GM12873 (cell line): Measurements from ENCODE around the gene GFOD1.

Source experiments
- TF ChIP-seq, protein P1 (sequence below): IDR thresholded peaks from 2 replicates; pipeline ENCODE4 v1.5.1; 2012; ENCODE audit warnings: low read depth, mild to moderate bottlenecking, moderate library complexity, low read length, control low read depth; ENCODE audit not compliant: insufficient read depth; ENCODE audit errors: missing control alignments

Gene GFOD1

DNA sequence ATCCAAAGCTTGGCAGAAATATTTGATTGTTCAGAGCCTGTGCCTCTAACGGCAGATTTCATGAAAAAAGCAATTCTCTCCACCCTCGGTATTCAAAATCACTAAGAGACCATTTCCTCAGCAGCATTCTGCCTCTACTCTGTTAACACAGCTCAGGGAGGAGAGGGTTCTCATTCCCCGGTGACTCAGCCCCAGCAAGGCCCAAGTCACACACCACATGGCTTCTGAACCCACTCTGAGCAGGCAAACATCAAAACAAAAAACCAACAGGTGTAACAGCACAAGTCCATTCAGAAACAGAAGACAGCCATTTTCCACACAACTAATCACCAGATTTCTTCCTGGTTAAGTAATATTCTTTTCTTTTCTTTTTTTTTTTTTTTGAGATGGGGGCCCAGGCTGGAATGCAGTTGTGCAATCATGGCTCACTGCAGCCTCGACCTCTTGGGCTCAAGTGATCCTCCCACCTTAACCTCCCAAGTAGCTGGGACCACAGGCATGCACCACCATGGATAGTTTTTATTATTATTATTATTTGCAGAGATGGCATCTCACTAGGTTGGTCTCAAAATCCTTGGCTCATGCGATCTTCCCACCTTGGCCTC is 55.4 kb downstream of the GFOD1 start:
- TF ChIP-seq, protein P1, sequence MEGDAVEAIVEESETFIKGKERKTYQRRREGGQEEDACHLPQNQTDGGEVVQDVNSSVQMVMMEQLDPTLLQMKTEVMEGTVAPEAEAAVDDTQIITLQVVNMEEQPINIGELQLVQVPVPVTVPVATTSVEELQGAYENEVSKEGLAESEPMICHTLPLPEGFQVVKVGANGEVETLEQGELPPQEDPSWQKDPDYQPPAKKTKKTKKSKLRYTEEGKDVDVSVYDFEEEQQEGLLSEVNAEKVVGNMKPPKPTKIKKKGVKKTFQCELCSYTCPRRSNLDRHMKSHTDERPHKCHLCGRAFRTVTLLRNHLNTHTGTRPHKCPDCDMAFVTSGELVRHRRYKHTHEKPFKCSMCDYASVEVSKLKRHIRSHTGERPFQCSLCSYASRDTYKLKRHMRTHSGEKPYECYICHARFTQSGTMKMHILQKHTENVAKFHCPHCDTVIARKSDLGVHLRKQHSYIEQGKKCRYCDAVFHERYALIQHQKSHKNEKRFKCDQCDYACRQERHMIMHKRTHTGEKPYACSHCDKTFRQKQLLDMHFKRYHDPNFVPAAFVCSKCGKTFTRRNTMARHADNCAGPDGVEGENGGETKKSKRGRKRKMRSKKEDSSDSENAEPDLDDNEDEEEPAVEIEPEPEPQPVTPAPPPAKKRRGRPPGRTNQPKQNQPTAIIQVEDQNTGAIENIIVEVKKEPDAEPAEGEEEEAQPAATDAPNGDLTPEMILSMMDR, result no peak

DNA sequence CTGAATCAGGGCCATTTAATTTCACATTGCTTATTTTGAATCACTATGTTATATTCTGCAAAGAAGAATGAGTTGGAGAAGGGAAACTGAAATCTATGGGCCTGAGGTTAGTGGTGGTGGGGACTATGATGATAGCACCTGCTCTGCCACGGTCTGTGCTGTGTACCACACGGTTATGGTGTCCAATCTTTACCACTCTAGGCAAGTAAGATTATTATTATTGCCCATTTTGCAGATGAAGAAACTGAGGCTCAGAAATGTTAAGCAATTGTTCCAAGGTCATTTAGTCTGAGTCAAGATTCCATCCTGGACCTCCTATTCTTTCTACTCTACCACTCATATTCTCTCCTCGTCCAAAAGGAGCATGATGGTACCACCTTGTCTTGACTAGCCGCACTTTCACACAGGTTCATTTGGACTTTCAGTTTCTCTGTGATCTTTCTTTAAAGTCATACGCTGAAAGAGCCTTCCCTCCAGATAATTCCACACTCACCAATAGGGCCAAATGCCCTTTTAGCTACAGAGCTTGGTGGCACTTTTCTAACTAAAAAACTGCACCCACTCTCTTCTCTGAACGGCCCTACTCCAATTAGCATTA is 56.2 kb downstream of the GFOD1 start:
- TF ChIP-seq, protein P1, result no peak

DNA sequence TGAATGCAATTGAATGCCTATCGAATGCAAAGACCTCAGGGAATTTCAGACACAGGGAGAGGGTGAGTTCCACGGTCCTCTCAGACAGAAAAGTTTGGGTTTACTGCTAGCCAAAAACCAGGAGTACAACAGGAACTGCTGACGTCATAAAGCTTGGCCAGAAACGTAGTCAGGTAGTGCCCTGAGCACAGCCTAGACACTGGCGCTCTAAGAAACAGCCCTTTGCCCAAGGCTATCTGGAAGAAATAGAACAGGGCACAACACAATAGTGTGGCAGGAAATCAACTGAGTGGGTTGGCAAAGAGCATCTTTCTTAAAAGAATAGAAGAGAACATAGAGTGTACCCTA is 58.0 kb downstream of the GFOD1 start:
- TF ChIP-seq, protein P1, result no peak

DNA sequence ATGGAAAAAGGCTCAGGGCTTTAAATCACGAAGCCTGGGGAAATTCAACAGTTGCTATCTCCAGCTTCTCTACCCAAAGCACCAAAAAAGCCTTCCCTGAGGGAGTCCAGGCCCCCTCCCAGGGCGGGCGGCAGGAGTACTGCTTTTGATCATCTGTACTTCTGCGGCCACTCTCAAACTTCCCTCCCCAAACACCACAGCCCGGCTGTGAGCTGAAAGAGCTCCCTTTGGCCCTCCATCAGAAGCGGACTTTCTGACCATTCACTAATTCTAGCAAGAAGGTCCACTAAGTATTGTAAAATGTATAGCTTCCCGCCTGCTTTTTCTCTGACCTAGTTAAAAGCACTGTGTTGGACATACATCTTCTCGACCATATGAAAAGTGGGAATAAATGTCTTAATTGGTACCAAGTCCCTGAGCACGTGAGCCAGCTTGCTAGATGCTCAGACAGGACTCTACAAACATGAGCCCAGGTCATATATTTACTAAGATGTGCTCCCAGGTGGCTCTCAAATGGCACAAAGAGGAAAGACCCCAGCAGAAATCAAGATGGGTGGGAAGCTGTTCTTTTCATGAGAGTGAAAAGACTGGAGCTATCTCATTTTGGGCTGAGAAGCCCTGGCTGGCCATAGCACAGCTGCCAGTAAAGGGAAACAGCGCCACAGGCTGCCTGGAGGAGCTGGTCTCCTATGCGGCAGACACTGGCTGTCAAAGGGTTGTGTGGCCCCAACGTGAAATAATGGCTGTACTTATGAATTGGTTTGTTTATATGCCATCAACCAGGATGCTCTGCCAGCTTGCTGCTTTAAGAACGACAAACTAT is 58.6 kb downstream of the GFOD1 start:
- TF ChIP-seq, protein P1, result peak; percentile 42

DNA sequence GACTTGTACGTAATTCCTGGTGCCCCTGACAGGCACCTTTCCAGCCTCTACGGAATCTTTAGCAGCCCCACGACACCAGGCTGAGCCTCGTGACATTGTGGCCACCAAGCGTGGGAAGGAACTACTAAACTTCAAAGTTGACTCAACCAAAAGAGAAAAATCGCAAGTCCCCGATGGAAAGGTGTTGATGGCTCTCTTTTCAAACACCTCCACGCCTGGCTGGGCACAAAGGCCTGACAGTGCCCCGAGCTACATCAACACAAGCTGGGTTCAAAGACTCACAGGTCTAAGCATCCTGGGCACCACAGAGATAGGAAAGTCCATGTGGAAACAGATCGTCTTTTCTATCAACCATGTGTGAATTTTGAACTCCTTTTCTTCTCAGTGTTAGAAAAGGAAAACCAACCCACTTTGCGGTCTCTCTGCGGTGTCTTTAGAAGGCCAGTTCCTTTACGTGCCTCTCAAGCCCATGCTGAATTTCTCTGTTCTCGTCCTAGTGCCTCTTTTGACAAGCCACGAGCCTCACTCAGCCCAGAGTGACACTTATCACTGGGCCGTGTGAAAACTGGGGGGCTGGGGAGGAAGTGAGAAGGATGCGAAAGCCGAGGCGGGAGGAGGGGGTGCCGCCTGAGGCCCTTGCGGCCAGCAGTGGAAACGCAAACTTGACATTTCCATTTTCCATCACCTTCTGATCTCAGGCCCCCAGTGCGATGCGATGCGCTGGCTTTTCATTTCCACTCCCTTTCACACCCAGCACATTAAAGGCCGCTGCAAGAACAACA is 59.4 kb downstream of the GFOD1 start:
- TF ChIP-seq, protein P1, result peak; percentile 79

DNA sequence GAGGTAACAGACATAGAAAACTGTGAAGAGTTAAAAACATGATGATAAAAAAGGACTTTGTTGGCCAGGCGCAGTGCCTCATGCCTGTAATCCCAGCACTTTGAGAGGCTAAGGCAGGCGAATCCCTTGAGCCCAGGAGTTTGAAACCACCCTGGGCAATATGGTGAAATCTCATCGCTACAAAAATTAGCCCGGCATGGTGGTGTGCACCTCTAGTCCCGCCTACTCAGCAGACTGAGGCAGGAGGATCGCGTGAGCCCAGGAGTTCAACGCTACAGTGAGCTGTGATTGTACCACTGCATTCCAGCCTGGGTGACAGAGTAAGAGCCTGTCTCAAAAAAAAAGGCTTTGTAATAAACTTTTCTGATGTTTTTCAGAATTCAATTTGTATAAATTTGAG is 60.1 kb downstream of the GFOD1 start:
- TF ChIP-seq, protein P1, result no peak
